Glomerular endothelial cell (primary cell): ENCODE measurements around the gene MACO1. TPM values are rescaled to one million over a fixed set of nuclear protein-coding genes. Genes with fewer than 3 reads are reported as not detected.

Experiments used
- DNase-seq: peaks from one replicate; pipeline ENCODE4 v3.0.0-alpha.2; 2011; ENCODE audit warnings: low read depth, low spot score; ENCODE audit errors: extremely low read depth
- total RNA-seq: library from RNA; depleted of rRNA; stranded (reverse); fragments of >200 nt; gene quantifications from 2 replicates; pipeline ENCODE4 v1.2.3, GENCODE V29; 2015

The MACO1 gene
- total RNA-seq, 1 donor from 2014 or later: 16.7 TPM

DNA sequence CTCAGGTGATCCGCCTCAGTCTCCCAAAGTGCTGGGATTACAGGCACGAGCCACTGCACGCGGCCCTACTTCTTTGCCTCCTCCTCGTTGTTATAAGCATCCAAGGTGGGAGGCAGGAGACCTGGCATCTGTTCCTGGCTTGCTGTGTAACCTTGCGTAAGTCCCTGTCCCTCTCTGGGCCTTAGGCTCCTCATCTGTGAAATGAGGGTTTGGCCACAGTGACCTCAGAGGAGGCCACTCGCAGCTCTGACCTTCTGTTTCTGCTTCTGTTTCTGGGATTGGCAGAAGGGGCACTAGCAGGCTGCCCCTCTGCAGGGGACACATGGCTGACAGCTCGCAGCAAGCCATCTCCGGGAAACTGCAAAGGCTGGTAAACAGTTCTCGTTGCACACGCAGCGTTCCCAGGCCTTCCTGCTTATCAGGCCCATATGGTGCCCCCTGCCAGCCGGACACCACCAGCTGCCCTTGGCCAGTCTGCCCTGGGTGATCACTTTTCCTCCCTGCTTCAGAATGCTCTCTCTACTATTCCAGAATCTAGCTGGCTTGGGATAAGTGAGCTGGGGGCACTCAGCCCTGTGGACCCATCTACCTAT, 110.1 kb downstream of the MACO1 start:
- no peak for DNase-seq

DNA sequence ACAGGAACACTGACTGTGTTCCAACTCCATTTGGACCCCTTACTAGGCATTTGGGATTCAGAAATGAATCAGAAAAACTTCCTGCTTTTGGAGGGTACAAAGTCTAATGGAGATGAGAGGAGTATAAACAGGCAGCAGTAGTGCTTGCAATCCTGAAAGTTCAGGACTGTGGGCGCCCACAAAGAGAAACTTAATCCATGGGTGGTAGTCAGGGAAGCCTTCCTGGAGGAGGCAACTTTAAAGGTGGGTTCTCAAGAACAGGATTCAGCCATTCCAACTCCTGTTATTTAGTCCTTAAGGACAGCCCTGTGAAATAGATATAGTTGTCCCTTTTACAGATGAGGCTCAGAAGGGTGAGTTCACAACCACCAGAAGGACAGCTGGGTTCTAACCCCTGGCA, 110.7 kb downstream of the MACO1 start:
- DNase-seq: no peak

DNA sequence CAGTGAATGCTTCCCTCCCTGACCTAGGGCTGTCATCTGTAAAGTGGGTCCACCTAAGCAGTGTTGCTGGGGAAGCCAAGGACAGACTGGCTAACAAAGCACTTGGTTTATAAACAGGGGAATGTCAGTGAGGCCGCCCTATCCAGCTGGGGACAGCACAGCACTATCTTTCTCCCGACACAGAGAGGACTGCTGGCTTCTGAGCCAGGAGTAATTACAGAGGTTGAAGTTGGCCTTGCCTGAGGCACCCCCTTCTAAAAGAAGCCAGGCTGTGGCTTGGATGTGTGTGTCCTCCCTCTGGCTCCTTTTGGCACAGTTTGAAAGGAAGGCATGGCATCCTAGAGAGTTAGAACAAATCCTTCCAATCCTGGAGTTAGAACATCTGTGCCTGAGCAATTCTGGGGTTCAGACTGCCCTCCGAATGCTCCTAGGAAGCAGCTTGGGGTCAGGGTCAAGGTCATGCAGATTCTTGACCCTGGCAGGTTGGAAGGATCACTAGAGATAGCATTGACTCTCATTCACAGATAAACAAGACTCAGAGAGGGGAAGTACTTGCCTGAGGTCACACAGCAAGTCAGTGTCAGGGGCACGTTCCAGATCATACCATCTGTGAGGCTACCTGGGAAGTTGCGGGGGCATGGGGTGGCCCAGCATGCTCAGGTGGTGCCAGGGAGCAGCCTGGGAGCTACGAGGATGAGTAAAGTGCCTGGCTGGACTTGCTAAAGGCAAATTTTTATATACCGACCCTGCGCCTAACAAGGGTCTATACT, 111.4 kb downstream of the MACO1 start:
- no peak for DNase-seq

DNA sequence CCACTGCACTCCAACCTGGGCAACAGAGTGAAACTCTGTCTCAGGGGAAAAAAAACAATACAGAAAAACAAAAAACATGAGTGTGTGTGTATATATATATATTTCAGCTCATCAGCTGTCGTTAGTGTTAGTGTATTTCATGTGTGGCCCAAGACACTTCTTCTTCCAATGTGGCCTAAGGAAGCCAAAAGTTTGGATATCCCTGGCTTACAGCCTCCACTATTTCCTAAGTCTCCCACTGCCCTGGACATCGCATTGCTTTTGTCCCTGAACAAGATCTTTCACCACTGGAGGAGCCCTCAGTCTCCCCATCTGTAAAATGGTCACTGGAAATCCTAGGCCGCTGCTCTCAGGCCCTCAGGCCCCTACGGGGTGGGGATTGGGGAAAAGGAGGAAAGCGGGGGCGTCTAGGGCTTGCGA, 112.3 kb downstream of the MACO1 start:
- DNase-seq: no peak

DNA sequence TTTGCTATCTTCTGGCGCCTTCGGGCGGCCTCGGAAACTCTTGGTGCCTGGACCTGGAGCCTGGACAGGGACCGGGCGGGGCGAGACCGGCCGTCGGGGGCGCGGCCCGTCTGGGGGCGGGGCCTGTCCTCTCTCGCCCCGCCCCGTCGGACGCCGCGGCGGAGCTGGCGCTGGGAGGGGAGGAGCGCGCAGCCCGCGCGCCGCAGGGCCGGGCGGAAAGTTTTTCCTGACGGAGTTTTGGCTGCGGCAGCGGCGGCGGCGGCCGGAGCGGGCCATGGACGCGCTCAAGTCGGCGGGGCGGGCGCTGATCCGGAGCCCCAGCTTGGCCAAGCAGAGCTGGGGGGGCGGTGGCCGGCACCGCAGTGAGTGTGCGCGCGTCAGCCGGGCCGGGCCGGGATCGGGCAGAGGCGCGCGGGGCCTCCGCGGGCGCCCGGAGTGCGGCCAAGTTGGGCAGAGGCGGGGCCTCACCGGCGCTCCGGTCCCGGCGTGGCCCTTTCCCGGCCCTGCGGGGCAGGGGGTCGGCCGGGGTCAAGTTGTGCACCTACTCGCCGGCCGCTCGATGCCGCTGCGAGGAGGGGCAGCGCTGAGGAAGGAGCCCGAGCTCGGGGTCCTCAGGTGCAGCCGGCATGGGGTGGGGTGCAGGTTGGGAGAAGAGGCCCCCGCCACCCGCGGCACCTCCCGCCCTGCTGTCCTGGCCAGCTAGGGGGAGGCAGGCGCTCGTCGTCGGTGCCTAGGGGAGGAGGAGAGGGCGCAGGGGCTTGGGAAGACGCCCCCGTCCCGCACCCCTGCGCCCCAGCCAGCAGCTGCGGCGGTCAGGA, 112.9 kb downstream of the MACO1 start, which contains the start of gene LDLRAP1:
Gene LDLRAP1 (plus strand): TSS at position 182 of the 818 bp plus-strand sequence. CDS start 93 bp downstream, at position 275.
- no peak for DNase-seq

GRCh38 chr1:25544243-25544764, 113.6 kb downstream of the MACO1 start:
- DNase-seq: no peak

GRCh38 chr1:25544819-25545218, 114.1 kb downstream of the MACO1 start:
- no peak for DNase-seq

GRCh38 chr1:25545767-25546166, 115.1 kb downstream of the MACO1 start:
- no peak for DNase-seq

GRCh38 chr1:25546193-25546592, 115.5 kb downstream of the MACO1 start:
- no peak for DNase-seq

GRCh38 chr1:25548601-25549000, 117.9 kb downstream of the MACO1 start:
- DNase-seq: no peak

DNA sequence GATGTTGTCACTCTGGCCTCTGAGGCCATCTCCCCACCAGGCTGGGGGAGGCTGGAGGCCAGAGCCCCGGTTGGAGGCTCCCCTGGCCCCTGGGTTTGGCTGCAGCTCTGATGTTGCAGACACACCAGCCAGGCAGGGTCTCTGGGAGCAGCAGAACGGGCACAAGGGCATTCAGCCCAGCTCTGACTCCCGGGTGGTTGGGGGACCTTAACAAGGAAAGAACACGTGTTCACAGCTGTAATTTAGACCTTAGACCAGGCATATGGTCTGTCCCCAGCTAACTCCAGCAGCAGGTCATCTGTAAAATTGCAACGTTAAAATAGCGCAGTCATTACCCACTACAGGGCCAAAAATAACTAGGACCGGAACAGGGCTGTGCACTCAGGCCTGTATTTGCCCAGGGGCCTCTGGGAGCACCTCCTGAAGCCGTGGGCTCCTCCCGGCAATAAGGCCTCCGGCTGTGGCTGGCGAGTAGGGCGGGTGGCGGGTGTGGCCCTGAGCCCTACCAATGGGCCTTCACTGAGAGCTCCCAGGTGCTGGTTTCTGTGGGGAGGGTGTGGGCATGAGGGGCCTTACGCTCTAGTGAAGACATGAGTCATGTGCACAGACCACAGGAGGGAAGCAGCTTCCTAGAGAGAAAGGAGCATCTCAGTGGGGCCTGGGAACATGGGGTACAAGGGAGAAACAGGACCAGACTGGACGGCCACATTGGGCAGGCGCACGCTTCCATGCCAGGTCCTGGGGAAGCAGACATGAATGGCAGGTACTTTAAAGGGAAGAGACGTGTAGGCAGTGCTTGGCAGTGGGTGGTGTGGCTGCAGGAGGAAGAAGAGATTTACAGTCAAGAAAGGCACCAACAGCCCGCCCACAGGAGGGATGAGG, 118.8 kb downstream of the MACO1 start:
- DNase-seq: no peak

Other genes starting within 250 kb of the MACO1 start
- 30.2 and 57.0 TPM in 2 replicates for gene SYF2, start 198.4 kb upstream of the MACO1 start, total RNA-seq
- 67.5 and 102 TPM in 2 replicates for gene RSRP1, start 183.4 kb upstream of the MACO1 start, total RNA-seq
- not detected in 2 replicates for gene RHD, start 158.4 kb upstream of the MACO1 start, total RNA-seq
- gene TMEM50A, start 92.6 kb upstream of the MACO1 start, total RNA-seq: 138 and 144 TPM in 2 replicates
- 0.41 TPM in 1 of 2 replicates, not detected in the other for gene RHCE, start 10.1 kb upstream of the MACO1 start, total RNA-seq
- 14.8 and 19.8 TPM in 2 replicates for gene LDLRAP1, start 112.7 kb downstream of the MACO1 start, total RNA-seq
- gene MAN1C1, start 185.9 kb downstream of the MACO1 start, total RNA-seq: 16.3 and 48.0 TPM in 2 replicates